HepG2 (cell line): ENCODE measurements around the gene BLOC1S2. TPM values are rescaled to one million over a fixed set of nuclear protein-coding genes. Genes with fewer than 3 reads are reported as not detected.

ENCODE experiments used
- ATF3 ChIP-seq: sonication (generic); formaldehyde crosslinking; IDR thresholded peaks from 2 replicates; pipeline ENCODE4 v1.4.0; 2020; ENCODE audit warnings: missing genetic modification reagents
- FUBP1 ChIP-seq: sonication (generic); formaldehyde crosslinking; IDR thresholded peaks from 2 replicates; pipeline ENCODE4 v1.5.1; 2020; ENCODE audit warnings: missing genetic modification reagents, mild to moderate bottlenecking, borderline replicate concordance
- KAT7 ChIP-seq: IDR thresholded peaks from 2 replicates; pipeline ENCODE4 v1.6.1; 2018; ENCODE audit warnings: borderline replicate concordance, missing compliant biosample characterization
- LCORL ChIP-seq, 2 experiments: fragments of 450-650 bp in 1 of 2; sonication (generic) in 1 of 2; formaldehyde crosslinking in 1 of 2; IDR thresholded peaks; 2 replicates each; pipeline versions ENCODE4 v1.5.0 to v1.6.1; 2017 to 2020; ENCODE audit warnings: antibody characterized with exemption in 1 of 2, missing genetic modification reagents in 1 of 2
- MEIS1 ChIP-seq: sonication (generic); formaldehyde crosslinking; IDR thresholded peaks from 2 replicates; pipeline ENCODE4 v1.9.0; 2021; ENCODE audit warnings: mild to moderate bottlenecking, missing genetic modification reagents, moderate library complexity, borderline replicate concordance
- POGK ChIP-seq: sonication (generic); formaldehyde crosslinking; conservative IDR thresholded peaks from 2 replicates; pipeline ENCODE4 v1.8.0; 2022; ENCODE audit warnings: mild to moderate bottlenecking, moderate library complexity, missing genetic modification reagents
- PRDM4 ChIP-seq: sonication (generic); formaldehyde crosslinking; IDR thresholded peaks from 2 replicates; pipeline ENCODE4 v1.9.0; 2021; ENCODE audit warnings: missing genetic modification reagents, borderline replicate concordance
- TBX3 ChIP-seq: fragments of 450-650 bp; IDR thresholded peaks from 2 replicates; pipeline ENCODE4 v1.6.1; 2017; ENCODE audit warnings: antibody characterized with exemption, mild to moderate bottlenecking, inconsistent platforms, borderline replicate concordance
- THAP7 ChIP-seq: sonication (generic); formaldehyde crosslinking; IDR thresholded peaks from 2 replicates; pipeline ENCODE4 v1.8.1; 2023; ENCODE audit warnings: mild to moderate bottlenecking, missing genetic modification reagents
- ZC3H13 ChIP-seq: sonication (generic); formaldehyde crosslinking; IDR thresholded peaks from 2 replicates; pipeline ENCODE4 v1.8.1; 2023; ENCODE audit warnings: mild to moderate bottlenecking, missing genetic modification reagents, moderate library complexity
- ZNF276 ChIP-seq: sonication (generic); formaldehyde crosslinking; IDR thresholded peaks from 2 replicates; pipeline ENCODE4 v1.4.0; 2020; ENCODE audit warnings: mild to moderate bottlenecking, low read depth, missing genetic modification reagents
- ZNF790 ChIP-seq: sonication (generic); formaldehyde crosslinking; IDR thresholded peaks from 2 replicates; pipeline ENCODE4 v1.8.0; 2022; ENCODE audit warnings: missing genetic modification reagents, mild to moderate bottlenecking, borderline replicate concordance
- ZNF800 ChIP-seq: sonication (generic); formaldehyde crosslinking; IDR thresholded peaks from 2 replicates; pipeline ENCODE4 v1.4.0; 2020; ENCODE audit warnings: missing genetic modification reagents
- ZSCAN29 ChIP-seq: sonication (generic); formaldehyde crosslinking; conservative IDR thresholded peaks from 2 replicates; pipeline ENCODE4 v1.4.0; 2020; ENCODE audit warnings: mild to moderate bottlenecking, missing genetic modification reagents
- polyA plus RNA-seq, 8 experiments: library from polyadenylated mRNA; depleted of rRNA in 3 of 8; stranded (reverse) in 7 of 8; unstranded in 1 of 8; fragments of >200 nt; fragmentation: Illumina TruSeq in 4 of 8; extraction: Trizol in 4 of 8; gene quantifications; 2 replicates each; pipeline versions ENCODE4 v1.2.1 to v1.2.3, GENCODE V29; 2011 to 2016; ENCODE audit warnings: low read depth in 4 of 8, missing spikeins in 1 of 8, mixed read lengths in 1 of 8; ENCODE audit not compliant: insufficient read depth in 1 of 8
- total RNA-seq, 5 experiments: library from RNA; depleted of rRNA; stranded (reverse); fragments of >200 nt; fragmentation: Illumina TruSeq; extraction: Trizol; gene quantifications; 2 replicates each; pipeline ENCODE4 v1.2.3, GENCODE V29; 2016; ENCODE audit warnings: low read depth in 1 of 5

The BLOC1S2 gene
- total and polyA plus RNA-seq, 2 of the 13 experiments (the other 11 are each of a cell fraction or from before 2014, with no cell fraction given) = 22.3 to 64.4 TPM

GRCh38 chr10:100286051-100287033 is at the start of gene BLOC1S2 (continued):
- TF ChIP-seq PRDM4 (no peak), KAT7 (CRISPR knock-in tag) (peak; percentile 35; the same call in 1 of the 2 replicates), FUBP1 (CRISPR knock-in tag) (no peak), ZNF276 (CRISPR knock-in tag) (peak; percentile 32; the same call in 1 of the 2 replicates), THAP7 (CRISPR knock-in tag) (no peak), ZNF790 (CRISPR knock-in tag) (no peak), TBX3 (no peak), ZNF800 (CRISPR knock-in tag) (peak; percentile 83; the same call in 1 of the 2 replicates), ATF3 (CRISPR knock-in tag) (no peak), ZC3H13 (CRISPR knock-in tag) (peak; percentile 41), ZSCAN29 (0 out of 2 replicates have a peak, but pooled peaks have one; percentile 20), MEIS1 (CRISPR knock-in tag) (peak; percentile 89; the same call in 1 of the 2 replicates), LCORL (IDR thresholded peaks at IDR 0.05) (no peak), LCORL (CRISPR knock-in tag; IDR thresholded peaks at IDR 0.05) (peak; percentile 82), POGK (CRISPR knock-in tag) (peak; percentile 88)
